M059J (cell line): Measurements from ENCODE around the gene FXYD7. TPM values are rescaled to one million over a fixed set of nuclear protein-coding genes. Genes with fewer than 3 reads are reported as not detected.
"Not testable (repeated sequence)": the region's sequence is repeated elsewhere in the genome, so short reads cannot be mapped to it uniquely, and the experiment has no call there.

Experiments
- DNase-seq: peaks from one replicate; pipeline ENCODE4 v3.0.0-alpha.2; 2012; ENCODE audit warnings: low read depth
- total RNA-seq: library from RNA; depleted of rRNA; stranded (reverse); fragments of >200 nt; shearing (Covaris generic); gene quantifications from 2 replicates; pipeline ENCODE4 v1.2.3, GENCODE V29; 2014

Gene FXYD7
- total RNA-seq, 1 experiment from 2014 or later: not detected

GRCh38 chr19:35165200-35166058, 22.4 kb downstream of the FXYD7 start:
- no peak for DNase-seq

GRCh38 chr19:35166100-35167063, 23.3 kb downstream of the FXYD7 start:
- no peak for DNase-seq

- peak; percentile 44 for DNase-seq
These were observed 24.4 kb downstream of the FXYD7 start for GRCh38 chr19:35167251-35168119.

GRCh38 chr19:35168196-35168595, 25.1 kb downstream of the FXYD7 start:
- peak; percentile 82 for DNase-seq

DNA sequence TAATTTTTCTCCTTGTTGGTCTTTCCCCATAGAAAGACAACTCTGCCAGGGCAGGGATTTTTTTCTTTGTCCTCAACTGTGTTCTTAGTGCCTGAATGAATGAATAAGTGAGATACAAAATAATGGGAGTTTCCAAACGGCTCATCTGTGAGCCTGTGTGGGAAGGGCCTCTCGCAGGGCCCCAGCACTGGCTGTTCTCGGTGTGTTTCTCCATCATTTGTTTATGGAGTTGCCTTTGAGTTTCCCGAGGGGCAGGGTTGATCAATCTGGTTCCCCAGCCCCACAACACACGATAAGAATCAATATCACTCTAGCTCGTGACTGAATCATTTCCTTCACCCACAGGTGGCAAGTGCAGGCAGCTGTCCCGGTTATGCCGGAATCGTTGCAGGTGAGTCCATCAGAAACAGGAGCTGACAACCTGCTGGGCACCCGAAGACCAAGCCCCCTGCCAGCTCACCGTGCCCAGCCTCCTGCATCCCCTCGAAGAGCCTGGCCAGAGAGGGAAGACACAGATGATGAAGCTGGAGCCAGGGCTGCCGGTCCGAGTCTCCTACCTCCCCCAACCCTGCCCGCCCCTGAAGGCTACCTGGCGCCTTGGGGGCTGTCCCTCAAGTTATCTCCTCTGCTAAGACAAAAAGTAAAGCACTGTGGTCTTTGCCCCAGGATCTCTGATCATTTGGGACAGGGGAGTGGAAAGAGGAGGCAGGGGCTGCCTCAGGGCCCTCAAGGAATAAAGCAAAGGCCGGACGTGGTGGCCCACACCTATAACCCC, 26.4 kb downstream of the FXYD7 start:
- DNase-seq: no peak

- no peak for DNase-seq
These were observed 27.5 kb downstream of the FXYD7 start for GRCh38 chr19:35170359-35171061.

GRCh38 chr19:35171730-35172129, 28.7 kb downstream of the FXYD7 start:
- DNase-seq: no peak

GRCh38 chr19:35174226-35174625, 31.2 kb downstream of the FXYD7 start:
- no peak for DNase-seq

- DNase-seq: no peak
These were observed 33.1 kb downstream of the FXYD7 start for GRCh38 chr19:35176181-35176570.

DNA sequence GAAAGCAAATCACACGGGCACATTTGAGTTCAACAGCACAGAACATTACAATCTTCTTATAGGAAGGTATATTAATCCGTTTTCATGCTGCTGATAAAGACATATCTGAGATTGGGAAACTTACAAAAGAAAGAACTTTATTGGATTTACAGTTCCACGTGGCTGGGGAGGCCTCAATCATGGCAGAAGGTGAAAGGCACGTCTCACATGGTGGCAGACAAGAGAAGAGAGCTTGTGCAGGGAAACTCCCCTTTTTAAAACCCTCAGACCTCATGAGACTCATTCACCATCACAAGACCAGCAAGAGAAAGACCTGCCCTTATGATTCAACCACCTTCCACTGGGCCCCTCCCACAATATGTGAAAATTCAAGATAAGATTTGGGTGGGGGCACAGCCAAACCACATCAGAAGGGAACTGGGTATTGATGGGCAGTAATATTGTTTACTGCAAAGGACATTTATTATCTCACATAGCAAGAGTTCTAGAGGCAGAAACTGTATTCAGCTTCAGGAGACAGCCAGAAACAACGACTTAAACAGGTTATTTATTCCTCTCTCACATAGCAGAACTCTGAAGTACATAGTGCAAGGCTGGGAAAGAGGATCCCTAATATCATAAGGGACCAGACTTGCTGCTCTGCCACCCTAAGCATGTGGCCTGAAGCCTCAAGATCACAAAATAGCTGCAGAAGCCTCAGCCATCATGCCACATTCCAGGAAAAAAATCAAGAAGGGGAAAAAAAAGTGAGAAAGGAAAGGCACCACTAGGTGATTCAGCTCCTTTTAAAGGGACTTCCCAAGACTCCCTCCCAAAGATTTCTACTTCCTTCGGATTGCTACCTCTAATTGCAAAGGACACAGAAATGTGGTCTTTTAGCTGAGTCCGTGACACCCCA, 34.6 kb downstream of the FXYD7 start:
- no peak for DNase-seq

DNA sequence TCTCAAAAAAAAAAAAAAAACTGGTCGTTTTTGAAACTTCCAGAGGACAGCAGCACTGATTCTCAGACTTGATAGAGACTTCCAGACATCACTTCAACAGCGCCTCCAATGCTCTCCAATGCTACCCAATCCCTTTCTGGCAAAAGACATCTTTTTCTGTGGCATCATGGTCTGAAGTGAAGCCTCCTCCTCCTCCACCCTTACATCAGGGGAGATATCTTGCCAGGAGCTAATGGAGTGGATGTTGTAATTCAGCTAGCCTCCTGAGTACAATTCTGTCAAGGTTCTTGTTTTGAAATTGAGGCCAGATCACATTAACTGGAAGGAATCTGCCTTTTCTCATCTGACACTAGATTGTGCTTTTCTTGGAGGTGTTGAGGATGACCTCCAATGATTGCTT, 35.6 kb downstream of the FXYD7 start:
- DNase-seq: no peak

- DNase-seq: no peak
These were observed 36.8 kb downstream of the FXYD7 start for GRCh38 chr19:35179830-35180229.

GRCh38 chr19:35181387-35181786, 38.3 kb downstream of the FXYD7 start:
- DNase-seq: no peak

DNA sequence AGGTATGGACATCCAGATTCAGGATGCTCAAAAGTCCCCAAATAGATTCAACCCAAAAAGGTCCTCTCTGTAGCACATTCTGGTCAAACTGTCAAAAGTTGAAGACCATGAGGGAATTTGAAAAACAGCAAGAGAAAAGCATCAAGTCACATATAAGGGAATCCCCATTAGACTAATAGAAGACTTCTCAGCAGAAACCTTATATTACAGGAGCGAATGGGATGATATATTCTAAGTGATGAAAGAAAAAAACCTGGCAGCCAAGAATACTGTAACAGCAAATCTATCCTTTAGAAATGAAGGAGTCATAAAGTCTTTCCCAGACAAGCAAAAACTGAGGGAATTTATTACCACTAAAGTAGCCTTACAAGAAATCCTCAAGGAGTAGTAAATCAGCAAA, 41.2 kb downstream of the FXYD7 start:
- DNase-seq: no peak

DNA sequence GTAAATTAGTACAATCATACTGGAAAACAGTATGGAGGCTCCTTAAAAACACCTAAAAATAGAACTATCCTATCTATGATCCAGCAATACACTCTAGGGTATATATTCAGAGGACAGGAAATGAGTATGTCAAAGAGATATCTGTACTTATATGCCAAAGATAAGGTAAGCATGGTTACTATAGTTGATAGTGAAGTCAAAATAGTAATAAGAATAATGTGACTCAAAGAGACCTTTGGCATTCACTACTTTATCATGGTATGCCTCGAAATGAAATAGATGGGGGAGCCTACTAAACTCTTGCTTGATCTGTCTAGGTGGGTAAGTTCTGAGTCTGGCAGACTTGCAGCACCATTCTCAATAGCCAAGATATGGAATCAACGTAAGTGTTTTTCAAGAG, 41.8 kb downstream of the FXYD7 start:
- no peak for DNase-seq

DNA sequence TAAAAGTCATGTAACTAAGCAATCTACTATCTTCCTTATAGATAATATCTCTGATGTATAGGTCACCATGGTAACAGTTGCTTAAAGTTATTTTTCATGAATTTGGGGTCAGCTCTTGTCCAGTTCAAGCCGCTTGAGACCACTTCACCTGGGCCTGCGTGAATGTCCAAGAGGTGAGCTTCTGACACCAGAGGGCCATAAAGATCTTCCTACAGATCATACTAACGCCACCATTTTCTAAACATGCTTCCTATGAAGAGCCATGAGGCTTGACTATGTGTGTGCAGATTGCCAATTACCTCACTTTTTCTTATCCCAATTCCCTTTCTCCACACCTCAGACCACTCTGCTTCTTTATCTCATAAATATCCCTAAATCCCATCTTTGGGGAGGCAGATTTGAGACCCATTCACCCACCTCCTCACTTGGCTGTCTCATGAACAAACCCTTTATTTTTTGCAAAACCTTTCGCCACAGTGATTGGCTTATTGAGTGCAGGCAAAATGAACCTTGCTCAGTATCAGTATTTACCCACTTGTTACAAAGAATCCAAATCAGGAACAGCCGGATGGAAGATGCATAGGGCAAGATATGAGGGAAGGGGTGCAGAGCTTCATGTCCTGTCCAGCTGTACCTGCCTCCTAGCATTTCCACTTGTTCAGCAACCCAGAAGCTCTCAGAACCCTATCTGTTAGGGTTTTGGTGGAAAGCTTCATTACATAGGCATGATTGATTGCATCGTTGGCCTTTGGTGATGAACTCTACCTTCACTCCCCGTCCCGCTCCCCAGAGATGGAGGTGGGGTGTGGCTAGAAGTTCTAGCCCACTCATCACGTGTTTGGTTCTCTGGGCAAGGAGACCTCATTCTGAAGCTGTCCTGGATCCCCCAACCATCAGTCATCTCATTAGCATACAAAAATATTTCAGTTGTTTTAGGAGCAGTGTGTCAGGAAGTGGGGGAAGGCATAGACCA, 51.2 kb downstream of the FXYD7 start:
- DNase-seq: no peak

- no peak for DNase-seq
These were observed 52.8 kb downstream of the FXYD7 start for GRCh38 chr19:35195830-35196229.

GRCh38 chr19:35196861-35197260, 53.8 kb downstream of the FXYD7 start:
- DNase-seq: not testable (repeated sequence)
